Activated naive CD8-positive, alpha-beta T cell treated with anti-CD3 and anti-CD28 coated beads for 36 hours (primary cell): ENCODE measurements around the gene NUP35. TPM values are rescaled to one million over a fixed set of nuclear protein-coding genes. Genes with fewer than 3 reads are reported as not detected.

ENCODE experiments used
- DNase-seq: peaks from one replicate; pipeline ENCODE4 v3.0.0; 2021
- H3K27ac Mint-ChIP-seq: one replicate; pipeline ENCODE4 v1.8.0; 2022; ENCODE audit warnings: mild to moderate bottlenecking, moderate library complexity, mixed read lengths
- H3K27me3 Mint-ChIP-seq: one replicate; pipeline ENCODE4 v1.8.0; 2022; ENCODE audit warnings: mild to moderate bottlenecking, mixed read lengths
- H3K36me3 Mint-ChIP-seq: one replicate; pipeline ENCODE4 v1.8.0; 2021; ENCODE audit warnings: mild to moderate bottlenecking, mixed read lengths
- H3K4me1 Mint-ChIP-seq: one replicate; pipeline ENCODE4 v1.8.0; 2021; ENCODE audit warnings: mixed read lengths
- H3K4me3 Mint-ChIP-seq: one replicate; pipeline ENCODE4 v1.8.0; 2022; ENCODE audit warnings: mild to moderate bottlenecking, moderate library complexity, mixed read lengths
- H3K9me3 Mint-ChIP-seq: one replicate; pipeline ENCODE4 v1.8.0; 2022; ENCODE audit warnings: mixed read lengths
- total RNA-seq, 2 experiments: library from RNA; stranded (reverse); gene quantifications; one replicate each; pipeline ENCODE4 v1.2.3, GENCODE V29; 2021

Gene NUP35, protein sequence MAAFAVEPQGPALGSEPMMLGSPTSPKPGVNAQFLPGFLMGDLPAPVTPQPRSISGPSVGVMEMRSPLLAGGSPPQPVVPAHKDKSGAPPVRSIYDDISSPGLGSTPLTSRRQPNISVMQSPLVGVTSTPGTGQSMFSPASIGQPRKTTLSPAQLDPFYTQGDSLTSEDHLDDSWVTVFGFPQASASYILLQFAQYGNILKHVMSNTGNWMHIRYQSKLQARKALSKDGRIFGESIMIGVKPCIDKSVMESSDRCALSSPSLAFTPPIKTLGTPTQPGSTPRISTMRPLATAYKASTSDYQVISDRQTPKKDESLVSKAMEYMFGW
- total RNA-seq, result 10 to 100 TPM; 37.4 to 38.7 TPM

DNA sequence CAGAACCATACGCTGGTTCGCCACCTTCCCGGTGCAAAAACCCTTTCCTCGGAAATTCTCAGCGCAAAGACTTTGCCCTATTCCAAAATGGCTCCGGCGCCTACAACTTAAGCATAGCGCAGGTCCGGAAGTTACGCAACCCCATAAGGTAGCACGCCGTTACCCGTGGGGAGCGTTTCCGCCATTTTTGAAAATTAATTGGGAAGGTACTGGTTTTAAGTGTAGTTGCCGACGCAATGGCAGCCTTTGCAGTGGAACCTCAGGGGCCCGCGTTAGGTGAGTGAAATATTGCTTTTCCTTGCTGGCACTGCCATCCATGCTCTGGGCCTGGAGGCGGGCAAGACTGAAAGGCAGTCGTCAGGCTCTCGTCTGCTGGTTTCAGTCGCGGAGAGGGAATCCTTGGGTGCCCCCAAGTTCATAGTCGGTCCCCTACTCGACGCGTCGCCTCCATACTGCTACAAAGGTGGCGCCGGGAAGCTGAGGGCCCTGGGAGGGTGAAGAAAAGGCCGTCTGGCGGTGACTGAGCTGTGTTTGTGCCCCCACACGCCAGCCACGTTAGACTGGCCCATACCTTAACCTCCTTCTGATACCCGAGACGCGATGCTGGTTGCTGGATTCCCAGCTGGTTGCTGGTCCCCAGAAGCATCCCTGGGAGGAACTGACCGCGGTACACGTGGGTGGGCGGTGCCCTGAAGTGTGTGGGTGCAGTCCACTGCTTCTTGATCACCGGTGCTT, at the start of gene NUP35:
NUP35 (plus strand) TSS at position 222 of the 735 bp plus-strand sequence; CDS start at position 237, 15 bp downstream.
- DNase-seq, result peak; percentile 76

DNA sequence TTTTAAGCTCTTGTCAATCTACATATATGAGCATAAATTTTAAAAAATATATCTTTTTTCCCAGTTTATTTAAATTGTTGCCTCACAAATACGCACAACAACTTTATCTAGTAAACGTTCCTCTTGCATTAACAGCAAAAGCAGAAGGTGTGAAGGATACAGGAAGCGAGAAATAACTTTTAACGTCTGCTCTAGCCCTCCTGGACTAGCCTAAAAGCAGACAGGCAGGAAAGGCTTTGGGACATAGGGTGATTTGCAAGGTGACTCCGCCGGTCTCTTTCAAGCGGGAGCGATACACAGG, 46.1 kb upstream of the NUP35 start:
- Mint-ChIP-seq H3K9me3 (no peaks in the 10 kb centered on the region), H3K4me3 (peak overlapping the region; percentile 90), H3K27ac (no peak overlapping the region), H3K36me3 (no peaks in the 10 kb centered on the region), H3K4me1 (peaks cover 11% of the 10 kb centered on the region), H3K27me3 (peaks cover 15% of the 10 kb centered on the region)
- DNase-seq, result no peak

More for the DNA sequence above, at the start of gene NUP35:
- H3K27me3 Mint-ChIP-seq, result peaks cover 30% of the 10 kb centered on the region
- H3K9me3 Mint-ChIP-seq, result no peaks in the 10 kb centered on the region
- H3K36me3 Mint-ChIP-seq, result peaks cover 26% of the 10 kb centered on the region
- H3K27ac Mint-ChIP-seq, result peak within 1 kb of the TSS; percentile 99
- H3K4me1 Mint-ChIP-seq, result peaks cover 30% of the 10 kb centered on the region
- H3K4me3 Mint-ChIP-seq, result peak within 1 kb of the TSS; percentile 96

DNA sequence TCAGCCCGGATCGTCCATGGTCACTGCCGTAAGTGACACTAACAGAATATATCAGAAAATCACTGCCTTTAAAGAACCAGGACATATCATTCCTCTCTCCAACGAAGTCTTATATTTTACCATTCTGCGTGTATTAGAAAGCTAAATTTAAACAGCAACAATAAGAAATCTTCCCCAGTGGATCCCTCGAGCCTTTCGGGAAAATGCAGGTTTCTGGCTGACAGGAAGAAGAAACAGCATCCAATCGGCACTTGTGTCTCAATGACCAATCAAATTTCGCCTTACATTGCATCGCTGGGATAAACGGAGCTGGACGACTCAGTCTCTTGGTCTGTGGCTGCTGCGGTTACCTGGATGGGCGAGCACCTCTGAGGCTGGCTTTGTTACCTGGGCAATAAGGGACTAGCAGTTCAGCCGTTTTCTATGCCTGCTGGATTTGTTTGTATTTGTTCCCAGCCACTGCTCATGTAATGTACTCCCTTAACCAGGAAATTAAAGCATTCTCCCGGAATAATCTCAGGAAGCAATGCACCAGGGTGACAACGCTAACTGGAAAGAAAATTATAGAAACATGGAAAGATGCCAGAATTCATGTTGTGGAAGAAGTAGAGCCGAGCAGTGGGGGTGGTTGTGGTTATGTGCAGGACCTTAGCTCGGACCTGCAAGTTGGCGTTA, 45.6 kb upstream of the NUP35 start, which contains the start of gene DUSP19:
DUSP19 (plus strand) TSS at position 284 of the 675 bp plus-strand sequence; CDS start at position 471, 187 bp downstream.
- peak; percentile 78 for DNase-seq
- peaks cover 11% of the 10 kb centered on the region for H3K4me1 Mint-ChIP-seq
- H3K4me3 Mint-ChIP-seq, result peak within 1 kb of the TSS; percentile 90
- no peaks in the 10 kb centered on the region for H3K36me3 Mint-ChIP-seq
- H3K27ac Mint-ChIP-seq, result peak within 1 kb of the TSS; percentile 57
- peaks cover 12% of the 10 kb centered on the region for H3K27me3 Mint-ChIP-seq
- H3K9me3 Mint-ChIP-seq, result no peaks in the 10 kb centered on the region

DNA sequence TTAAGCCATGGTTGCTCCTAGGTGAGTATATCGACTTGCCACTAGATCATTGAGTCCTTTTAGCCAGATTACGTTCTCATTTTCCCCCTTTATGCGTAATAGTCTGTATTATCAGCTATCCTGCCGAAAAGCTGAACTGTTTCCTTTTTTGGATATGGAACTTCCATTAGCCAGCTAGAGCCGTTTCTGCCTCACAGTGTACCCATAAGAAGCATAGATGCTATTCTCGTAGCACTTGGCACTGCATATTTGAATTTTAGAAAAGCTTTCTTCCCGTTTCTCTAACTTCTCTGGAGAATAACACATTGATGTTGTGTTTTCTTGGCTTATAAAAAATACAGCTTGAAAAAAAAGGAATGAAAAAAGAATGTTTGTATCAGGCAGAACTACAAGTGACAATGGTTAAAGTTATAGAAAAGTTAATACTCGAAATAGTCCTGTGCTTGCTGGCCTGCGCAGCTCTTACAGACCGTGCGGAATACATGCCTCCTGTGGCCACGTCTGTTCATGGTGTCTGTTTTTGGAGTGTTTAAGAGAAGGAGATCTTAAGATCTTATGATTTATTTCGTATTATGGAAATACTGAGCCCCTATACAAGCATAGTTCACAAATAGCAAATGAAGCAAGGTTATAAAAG, 45.0 kb upstream of the NUP35 start:
- no peak overlapping the region for H3K27ac Mint-ChIP-seq
- H3K4me1 Mint-ChIP-seq, result peaks cover 11% of the 10 kb centered on the region
- H3K36me3 Mint-ChIP-seq, result no peaks in the 10 kb centered on the region
- peaks cover 12% of the 10 kb centered on the region for H3K27me3 Mint-ChIP-seq
- DNase-seq, result no peak
- no peaks in the 10 kb centered on the region for H3K9me3 Mint-ChIP-seq
- peak overlapping the region; percentile 90 for H3K4me3 Mint-ChIP-seq

DNA sequence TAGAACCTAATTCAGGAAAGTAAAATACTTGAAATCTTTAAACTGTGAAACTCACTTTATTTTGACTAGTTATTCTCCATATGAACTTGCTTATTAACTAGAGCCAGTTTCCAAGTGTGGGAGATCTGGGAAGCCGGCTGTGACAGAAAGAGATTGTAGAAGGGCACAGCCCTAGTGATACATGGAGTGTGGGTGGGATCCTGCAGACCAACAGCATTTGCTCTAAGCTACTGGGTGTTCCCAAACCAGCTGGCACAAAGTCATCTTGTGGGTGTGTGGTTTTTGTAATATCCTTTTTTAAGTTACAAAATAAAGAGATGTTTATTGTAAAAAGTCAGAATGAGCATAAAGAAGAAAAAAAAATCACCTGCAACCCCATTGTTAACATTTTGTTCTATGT, 42.3 kb upstream of the NUP35 start:
- Mint-ChIP-seq H3K4me3 (no peak overlapping the region), H3K4me1 (peaks cover 11% of the 10 kb centered on the region), H3K36me3 (no peaks in the 10 kb centered on the region), H3K27me3 (peaks cover 12% of the 10 kb centered on the region), H3K27ac (no peak overlapping the region), H3K9me3 (no peaks in the 10 kb centered on the region)
- DNase-seq, result no peak

DNA sequence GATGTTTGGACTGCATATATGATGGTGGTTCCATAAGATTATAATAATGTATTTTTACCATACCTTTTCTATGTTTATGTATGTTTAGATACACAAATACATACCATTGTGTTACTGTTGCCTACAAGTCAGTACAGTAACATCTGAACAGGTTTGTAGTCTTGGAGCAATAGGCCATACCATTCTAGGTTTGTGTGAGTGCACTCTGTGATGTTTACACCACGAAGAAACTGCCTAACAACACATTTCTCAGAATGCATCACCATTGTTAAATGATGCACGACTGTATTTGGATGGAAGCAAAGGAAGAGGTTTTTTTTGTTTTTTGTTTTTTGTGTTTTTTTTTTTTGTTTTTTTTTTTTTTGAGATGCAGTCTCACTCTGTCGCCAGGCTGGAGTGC, 36.2 kb upstream of the NUP35 start:
- no peaks in the 10 kb centered on the region for H3K36me3 Mint-ChIP-seq

DNA sequence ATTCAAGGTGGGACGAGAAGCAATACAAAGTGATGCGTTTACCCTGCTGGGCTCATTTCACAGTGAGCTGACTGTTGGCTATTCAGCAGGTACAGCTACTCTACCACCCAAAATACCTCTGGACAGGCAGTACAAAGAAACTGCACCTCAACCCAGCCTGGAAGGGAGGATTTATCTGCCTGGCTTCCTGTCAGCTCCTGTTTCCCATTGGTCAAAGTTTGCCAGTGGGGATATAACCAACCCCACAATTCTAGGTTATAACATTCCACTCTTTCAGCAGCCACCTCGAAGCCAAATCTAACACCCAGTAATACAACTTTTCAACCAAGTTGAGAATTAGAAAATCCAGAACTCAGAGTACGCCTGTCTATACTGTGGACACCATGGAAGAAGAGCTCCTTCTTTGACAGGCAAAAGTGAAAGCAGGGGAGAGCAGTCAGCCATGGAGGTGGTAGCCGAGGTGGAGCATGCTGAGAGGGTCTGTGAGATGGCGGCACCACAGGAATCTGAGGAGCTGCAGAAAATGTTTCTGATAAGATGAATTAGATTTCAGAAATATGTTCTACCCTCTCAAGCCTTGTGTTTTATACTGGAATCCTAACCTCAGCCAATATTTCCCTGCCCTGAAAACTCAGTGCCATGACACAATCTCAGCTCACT, 34.9 kb upstream of the NUP35 start:
- Mint-ChIP-seq H3K4me1 (peaks cover 2% of the 10 kb centered on the region), H3K36me3 (no peaks in the 10 kb centered on the region), H3K27me3 (no peaks in the 10 kb centered on the region), H3K9me3 (no peaks in the 10 kb centered on the region), H3K27ac (no peak overlapping the region), H3K4me3 (no peak overlapping the region)
- DNase-seq, result no peak

More for the DNA sequence above, 36.2 kb upstream of the NUP35 start:
- Mint-ChIP-seq H3K27ac (no peak overlapping the region), H3K27me3 (no peaks in the 10 kb centered on the region), H3K9me3 (no peaks in the 10 kb centered on the region), H3K4me3 (no peak overlapping the region), H3K4me1 (no peaks in the 10 kb centered on the region)
- no peak for DNase-seq

DNA sequence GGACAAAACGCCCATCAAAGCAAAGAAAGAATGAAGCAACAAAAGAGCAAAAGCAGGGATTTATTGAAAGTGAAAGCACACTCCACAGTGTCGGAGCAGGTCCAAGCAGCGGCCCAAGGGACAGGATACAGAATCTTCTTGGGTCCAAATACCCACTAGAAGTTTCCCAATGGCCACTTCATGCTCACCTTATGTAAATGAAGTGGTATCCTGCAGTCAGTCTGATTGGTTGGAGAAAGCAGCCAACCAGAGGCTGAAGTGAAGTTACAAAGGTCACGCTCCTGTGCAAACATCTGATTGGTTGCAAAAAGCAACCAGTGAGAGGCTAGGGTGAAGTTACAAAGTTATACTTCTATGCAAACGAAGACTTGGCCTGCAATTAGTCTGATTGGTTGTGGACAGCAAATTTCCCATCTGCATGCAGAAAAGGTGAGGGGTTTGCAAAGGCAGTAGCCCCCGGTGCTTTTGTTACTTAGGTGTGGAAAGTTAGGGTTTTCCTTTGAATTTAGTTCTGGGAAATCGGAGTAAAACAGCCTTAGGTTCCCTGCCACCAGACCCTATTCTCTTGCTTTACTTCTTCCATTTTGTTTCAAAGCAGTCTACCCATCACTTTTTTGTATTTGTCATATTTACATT, 32.8 kb upstream of the NUP35 start:
- H3K4me3 Mint-ChIP-seq, result no peak overlapping the region
- peaks cover 4% of the 10 kb centered on the region for H3K4me1 Mint-ChIP-seq
- no peak overlapping the region for H3K27ac Mint-ChIP-seq
- no peak for DNase-seq
- H3K36me3 Mint-ChIP-seq, result no peaks in the 10 kb centered on the region
- no peaks in the 10 kb centered on the region for H3K27me3 Mint-ChIP-seq
- H3K9me3 Mint-ChIP-seq, result no peaks in the 10 kb centered on the region

DNA sequence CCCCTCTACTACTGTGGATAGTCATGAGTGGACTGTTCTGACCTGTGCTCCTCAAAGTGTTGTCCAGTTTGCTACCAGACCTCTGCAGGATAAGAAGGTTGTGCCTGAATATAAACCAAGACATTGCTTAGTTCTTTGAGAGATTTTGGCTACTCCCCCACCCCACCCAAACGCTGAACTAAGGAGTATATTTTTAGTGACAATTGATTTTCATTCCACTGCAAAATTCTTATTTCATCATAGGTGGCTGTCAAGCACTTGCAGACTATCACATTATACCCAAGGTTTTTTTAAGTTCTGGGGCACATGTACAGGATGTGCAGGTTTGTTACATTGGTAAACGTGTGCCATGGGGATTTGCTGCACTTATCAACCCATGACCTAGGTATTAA, 32.3 kb upstream of the NUP35 start:
- Mint-ChIP-seq H3K27me3 (no peaks in the 10 kb centered on the region), H3K36me3 (no peaks in the 10 kb centered on the region), H3K27ac (no peak overlapping the region), H3K4me1 (peaks cover 4% of the 10 kb centered on the region), H3K4me3 (no peak overlapping the region), H3K9me3 (no peaks in the 10 kb centered on the region)
- no peak for DNase-seq

DNA sequence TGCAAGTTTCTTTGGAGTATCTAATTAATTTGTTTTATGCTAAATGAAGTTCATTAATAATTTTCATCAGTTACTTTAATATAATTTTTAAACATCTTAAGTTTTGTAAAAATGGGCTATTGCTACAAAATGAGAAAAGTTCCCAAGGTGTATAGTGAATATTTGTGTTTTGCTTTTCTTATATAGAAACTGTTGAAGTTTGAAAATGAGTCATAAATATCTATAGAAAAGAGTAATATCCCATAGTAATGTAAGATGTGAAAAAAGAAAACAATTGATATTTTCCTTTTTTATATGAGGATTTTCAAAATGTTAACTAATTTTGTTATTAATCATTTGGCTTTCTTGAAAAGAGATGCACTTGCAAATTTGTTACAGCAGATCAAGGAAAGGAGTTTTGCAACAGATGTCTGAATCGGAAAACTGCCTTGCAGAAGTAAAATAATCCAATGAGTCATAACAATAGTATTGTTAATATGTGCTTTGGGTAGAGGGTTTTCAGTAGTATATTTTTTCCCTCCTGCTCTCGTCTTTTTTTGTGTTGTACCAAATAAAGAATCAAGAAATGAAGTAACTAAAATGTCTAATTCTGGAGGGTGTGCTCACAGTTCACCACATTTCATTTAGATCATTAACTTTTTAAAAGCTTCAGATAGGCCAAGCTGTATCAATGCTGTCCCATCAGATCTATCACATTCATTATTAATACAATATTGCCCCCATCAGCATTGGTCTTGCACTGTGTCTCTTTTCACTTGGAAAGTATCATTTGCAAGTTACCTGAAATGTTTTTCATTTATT, 30.2 kb upstream of the NUP35 start:
- no peak overlapping the region for H3K27ac Mint-ChIP-seq
- no peak for DNase-seq
- H3K4me1 Mint-ChIP-seq, result peaks cover 4% of the 10 kb centered on the region

DNA sequence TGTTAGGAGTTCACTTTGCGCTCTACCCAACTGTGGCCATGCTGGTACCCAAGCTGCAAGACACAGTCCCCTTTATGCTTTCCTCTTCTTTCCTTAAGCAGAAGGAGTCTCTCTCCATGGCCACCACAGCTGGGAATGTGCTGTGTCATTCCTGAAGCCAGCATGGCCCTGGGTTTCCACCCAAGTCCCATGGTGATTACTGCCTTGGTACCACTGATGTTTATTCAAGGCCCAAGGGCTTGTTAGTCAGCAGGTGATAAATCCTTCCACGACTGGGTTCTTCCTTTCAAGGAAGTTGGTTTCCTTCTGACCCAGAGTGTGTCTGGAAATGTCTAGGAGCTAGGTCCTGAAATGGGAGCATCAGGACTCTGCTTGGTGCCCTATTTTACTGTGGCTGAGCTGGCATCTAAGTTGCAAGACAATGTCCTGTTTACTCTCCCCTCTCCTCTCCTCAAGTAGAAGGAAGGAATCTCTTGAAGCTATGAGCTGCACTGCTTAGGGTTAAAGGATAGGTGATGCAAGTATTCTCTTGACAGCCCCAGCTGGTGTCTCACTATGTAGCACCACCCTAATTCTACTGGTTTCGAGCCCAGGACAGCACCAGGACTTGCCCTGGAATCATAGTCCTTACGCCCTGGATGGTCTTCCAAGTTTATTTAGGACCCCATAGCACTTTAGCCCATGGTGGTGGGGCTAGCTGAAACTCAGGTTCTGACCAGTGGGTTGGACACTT, 18.7 kb upstream of the NUP35 start:
- H3K4me1 Mint-ChIP-seq, result no peaks in the 10 kb centered on the region
- peaks cover 30% of the 10 kb centered on the region for H3K27me3 Mint-ChIP-seq
- no peak overlapping the region for H3K27ac Mint-ChIP-seq
- no peak for DNase-seq
- H3K4me3 Mint-ChIP-seq, result no peak overlapping the region
- H3K9me3 Mint-ChIP-seq, result no peaks in the 10 kb centered on the region
- H3K36me3 Mint-ChIP-seq, result no peaks in the 10 kb centered on the region

More for the DNA sequence above, 30.2 kb upstream of the NUP35 start:
- H3K27me3 Mint-ChIP-seq, result no peaks in the 10 kb centered on the region
- H3K4me3 Mint-ChIP-seq, result no peak overlapping the region
- no peaks in the 10 kb centered on the region for H3K9me3 Mint-ChIP-seq
- H3K36me3 Mint-ChIP-seq, result no peaks in the 10 kb centered on the region

DNA sequence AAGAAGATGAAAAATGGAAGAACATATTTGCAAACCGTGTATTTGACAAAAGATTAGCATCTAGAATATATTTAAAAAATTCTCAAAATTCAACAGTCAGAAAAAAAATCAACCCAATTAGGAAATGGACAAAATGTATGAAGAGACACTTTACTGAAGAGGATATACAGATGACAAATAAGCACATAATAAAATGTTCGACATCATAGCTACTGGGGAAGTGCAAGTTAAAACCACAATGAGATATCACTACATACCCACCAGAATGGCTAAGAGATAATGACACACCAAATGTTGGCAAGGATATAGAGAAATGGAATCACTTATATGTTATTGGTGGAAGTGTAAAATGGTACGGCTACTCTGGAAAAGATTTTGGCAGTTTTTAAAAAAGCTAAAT, 11.7 kb upstream of the NUP35 start:
- Mint-ChIP-seq H3K27ac (no peak overlapping the region), H3K9me3 (no peaks in the 10 kb centered on the region), H3K27me3 (peaks cover 22% of the 10 kb centered on the region), H3K4me3 (no peak overlapping the region), H3K36me3 (no peaks in the 10 kb centered on the region), H3K4me1 (no peaks in the 10 kb centered on the region)
- DNase-seq, result no peak

DNA sequence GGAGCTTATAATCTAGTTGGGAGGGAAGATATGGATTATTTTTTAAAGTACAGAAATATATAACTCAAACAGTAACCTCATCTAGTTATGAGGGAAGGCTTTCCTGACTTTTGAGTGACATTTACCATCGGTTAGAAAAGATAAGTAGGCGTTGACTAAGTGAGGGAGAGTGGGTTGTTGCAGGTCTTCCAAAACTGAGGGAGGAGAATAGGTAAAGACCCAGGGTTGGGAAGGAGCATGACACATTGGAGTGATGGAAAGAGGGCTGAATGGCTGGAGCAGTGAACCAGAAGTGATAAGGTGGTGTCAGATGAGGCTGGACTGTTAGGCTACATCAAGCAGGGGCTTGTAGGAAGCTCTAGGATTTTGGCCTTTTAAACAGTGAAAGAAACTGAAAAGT, 10.6 kb upstream of the NUP35 start:
- Mint-ChIP-seq H3K27ac (no peak overlapping the region), H3K36me3 (no peaks in the 10 kb centered on the region), H3K27me3 (peaks cover 23% of the 10 kb centered on the region), H3K9me3 (no peaks in the 10 kb centered on the region), H3K4me1 (no peaks in the 10 kb centered on the region), H3K4me3 (no peak overlapping the region)
- no peak for DNase-seq
